Measurements from ENCODE around the gene SINHCAF. TPM values are rescaled to one million over a fixed set of nuclear protein-coding genes. Genes with fewer than 3 reads are reported as not detected.

SINHCAF gene
- total RNA-seq, 1 experiment from 2014 or later: 497 TPM

- Histone ChIP-seq H2AK5ac (ENCODE audit: insufficient read length, low read length) (no peak overlapping the region), H2BK12ac (ENCODE audit: insufficient read length, low read depth, low read length) (no peak overlapping the region), H3K9me3 (ENCODE audit: control insufficient read depth, low read depth, low read length) (no peaks in the 10 kb centered on the region), H4K8ac (replicated peaks; ENCODE audit: insufficient read length, low read depth, low read length) (no peak overlapping the region), H3K79me2 (ENCODE audit: insufficient read depth, low read length) (no peaks in the 10 kb centered on the region), H2AFZ (ENCODE audit: low read length) (no peak overlapping the region), H3T11ph (ENCODE audit: low read length) (no peak overlapping the region), H3K4me1 (ENCODE audit: insufficient read depth, low read length) (no peaks in the 10 kb centered on the region), H3K4me2 (ENCODE audit: insufficient read depth, insufficient read length, low read length) (no peak overlapping the region), H2BK20ac (ENCODE audit: low read depth, low read length, poor library complexity, severe bottlenecking) (no peak overlapping the region), H3K14ac (ENCODE audit: insufficient read depth, low read length) (peak overlapping the region; percentile 31; the same call in 1 of the 2 replicates), H4K20me1 (ENCODE audit: control insufficient read depth, insufficient read depth, insufficient read length) (no peaks in the 10 kb centered on the region), H4K5ac (ENCODE audit: insufficient read length, low read depth, low read length) (no peak overlapping the region), H3K79me1 (ENCODE audit: insufficient read depth, low read depth, low read length, poor library complexity, severe bottlenecking) (no peaks in the 10 kb centered on the region), H3K4ac (ENCODE audit: low read depth, low read length) (no peak overlapping the region), H3K56ac (ENCODE audit: insufficient read length, low read depth, low read length) (no peak overlapping the region), H3K23me2 (ENCODE audit: insufficient read length, low read depth, low read length, poor library complexity, severe bottlenecking) (no peaks in the 10 kb centered on the region), H3K9ac (ENCODE audit: extremely low read depth, insufficient read length, low read length) (no peak overlapping the region), H3K27ac (ENCODE audit: insufficient read length, low read depth, low read length) (no peak overlapping the region), H2BK15ac (ENCODE audit: low read depth, low read length) (no peak overlapping the region), H2BK5ac (ENCODE audit: insufficient read length, low read length) (no peak overlapping the region), H4K91ac (ENCODE audit: insufficient read length, low read depth, low read length) (no peak overlapping the region), H2BK120ac (ENCODE audit: low read depth, low read length, poor library complexity, severe bottlenecking) (no peak overlapping the region), H3K23ac (ENCODE audit: insufficient read length, low read depth, low read length) (no peak overlapping the region), H3K18ac (ENCODE audit: insufficient read length, low read depth, low read length) (no peak overlapping the region), H3K27me3 (ENCODE audit: insufficient read depth, low read length) (no peaks in the 10 kb centered on the region)
- peak; percentile 32; the same call in 1 of the 3 replicates for TF ChIP-seq CTCF (conservative IDR thresholded peaks at IDR 0.05)
- no peaks in the 10 kb centered on the region for H3K36me3 Mint-ChIP-seq (ENCODE audit: insufficient read depth in 1 of 3, low read depth in 3 of 3)
- H3K27me3 Mint-ChIP-seq (ENCODE audit: low read depth): no peaks in the 10 kb centered on the region
- H3K27ac Mint-ChIP-seq: no peak overlapping the region; a peak in 2 of 7 replicates
- WGBS (ENCODE audit: extremely low coverage, insufficient read length, low lambda C conversion rate): no CpG with 5 or more reads among the region's 6 CpGs
- H3K4me1 Mint-ChIP-seq: peaks cover 12 to 14% of the 10 kb centered on the region in 2 experiments
- no peaks in the 10 kb centered on the region; a peak in 1 of 5 replicates for H3K9me3 Mint-ChIP-seq
- H3K4me3 Mint-ChIP-seq: no peak overlapping the region
- peak; percentile 62 for DNase-seq
Measured at GRCh38 chr12:31250179-31250578, 75.8 kb downstream of the SINHCAF start.

Data from H9 (cell line).